Keratinocyte (primary cell): Measurements from ENCODE around the gene EML1. TPM values are rescaled to one million over a fixed set of nuclear protein-coding genes. Genes with fewer than 3 reads are reported as not detected.

Experiments
- DNase-seq: peaks from one replicate; pipeline ENCODE4 v3.0.0-alpha.2; 2011; ENCODE audit warnings: low read depth, missing footprints, low spot score
- FAIRE-seq: peaks from 2 replicates; lab custom pipeline; 2011; peaks lifted over from hg19 to GRCh38; lab: Jason Lieb, UNC
- H2AFZ ChIP-seq: 2 replicates; pipeline ENCODE4 v1.6.0; 2012; ENCODE audit warnings: low read length, control low read depth, inconsistent platforms; ENCODE audit not compliant: control insufficient read depth
- H3K27ac ChIP-seq: 2 replicates; pipeline ENCODE4 v1.5.1; 2011; ENCODE audit warnings: low read length; ENCODE audit not compliant: control insufficient read depth, insufficient read depth
- H3K27me3 ChIP-seq: 3 replicates; pipeline ENCODE4 v1.6.0; 2011; ENCODE audit warnings: low read length; ENCODE audit not compliant: control insufficient read depth, insufficient read depth; ENCODE audit errors: extremely low read depth
- H3K36me3 ChIP-seq, 2 experiments: 2 replicates in 1 of 2; 3 replicates in 1 of 2; pipeline ENCODE4 v1.5.1; 2011; ENCODE audit warnings: low read length in 2 of 2, mild to moderate bottlenecking in 1 of 2; ENCODE audit not compliant: control insufficient read depth in 2 of 2, insufficient read depth in 2 of 2; ENCODE audit errors: extremely low read depth in 1 of 2
- H3K4me1 ChIP-seq: 3 replicates; pipeline ENCODE4 v1.5.1; 2011; ENCODE audit warnings: low read length; ENCODE audit not compliant: control insufficient read depth, insufficient read depth; ENCODE audit errors: extremely low read depth
- H3K4me2 ChIP-seq: 3 replicates; pipeline ENCODE4 v1.6.0; 2011; ENCODE audit warnings: low read depth, low read length; ENCODE audit not compliant: control insufficient read depth, insufficient read depth; ENCODE audit errors: extremely low read depth
- H3K4me3 ChIP-seq, 3 experiments: fragments of 200-600 bp in 1 of 3; sonication (generic) in 1 of 3; 2 replicates in 2 of 3; 3 replicates in 1 of 3; pipeline ENCODE4 v1.5.1; 2011 to 2016; ENCODE audit warnings: low read length in 3 of 3, mild to moderate bottlenecking in 3 of 3, control low read depth in 2 of 3, inconsistent platforms in 1 of 3, low read depth in 1 of 3, mixed read lengths in 1 of 3, mixed run types in 1 of 3, moderate library complexity in 1 of 3; ENCODE audit not compliant: control insufficient read depth in 2 of 3, insufficient read depth in 2 of 3; ENCODE audit errors: extremely low read depth in 1 of 3
- H3K79me2 ChIP-seq: 2 replicates; pipeline ENCODE4 v1.6.0; 2012; ENCODE audit warnings: low read length; ENCODE audit not compliant: control insufficient read depth, insufficient read depth
- H3K9ac ChIP-seq: 3 replicates; pipeline ENCODE4 v1.6.0; 2011; ENCODE audit warnings: low read length; ENCODE audit not compliant: control insufficient read depth, insufficient read depth; ENCODE audit errors: extremely low read depth
- H3K9me1 ChIP-seq: 3 replicates; pipeline ENCODE4 v1.6.0; 2011; ENCODE audit warnings: low read length; ENCODE audit not compliant: control insufficient read depth, insufficient read depth; ENCODE audit errors: extremely low read depth
- H3K9me3 ChIP-seq: 2 replicates; pipeline ENCODE4 v1.5.1; 2012; ENCODE audit warnings: low read depth, low read length; ENCODE audit not compliant: control insufficient read depth
- H4K20me1 ChIP-seq: 3 replicates; pipeline ENCODE4 v1.6.0; 2011; ENCODE audit warnings: low read length; ENCODE audit not compliant: control insufficient read depth, insufficient read depth; ENCODE audit errors: extremely low read depth
- EZH2 ChIP-seq: IDR thresholded peaks from one replicate; pipeline ENCODE4 v1.6.1; 2012; ENCODE audit warnings: inconsistent platforms, mild to moderate bottlenecking, low read length, moderate library complexity
- dilution Hi-C: fragments of 300-500 bp; cut with MboI; formaldehyde crosslinking; loops from one replicate; pipeline ENCODE4 v1.7.0; 2020; ENCODE audit warnings: low sequenced_read_pairs; ENCODE audit not compliant: extremely low pct_ligation_motif_present
- polyA plus RNA-seq, 5 experiments: library from polyadenylated mRNA; depleted of rRNA in 3 of 5; stranded (reverse) in 3 of 5; stranded (forward) in 1 of 5; unstranded in 1 of 5; fragments of >200 nt; gene quantifications; 1 replicate in 1 of 5; 2 replicates in 3 of 5; 3 replicates in 1 of 5; pipeline versions ENCODE4 v1.2.1 to v1.2.3, GENCODE V29; 2011 to 2012; ENCODE audit warnings: missing spikeins in 2 of 5, low read depth in 1 of 5, low replicate concordance in 1 of 5
- TF ChIP-seq, protein P1 (sequence below), 3 experiments: IDR thresholded peaks in 1 of 3; conservative IDR thresholded peaks in 1 of 3; optimal IDR thresholded peaks in 1 of 3; 2 replicates in 2 of 3; 3 replicates in 1 of 3; pipeline versions ENCODE3 to v1.5.1; 2011; ENCODE audit warnings: low read length in 3 of 3, mild to moderate bottlenecking in 3 of 3, moderate library complexity in 2 of 3, control low read depth in 1 of 3, inconsistent platforms in 1 of 3; ENCODE audit not compliant: insufficient read depth in 2 of 3; ENCODE audit errors: extremely low read depth in 1 of 3

The EML1 gene
- polyA plus RNA-seq, 1 donor (not counting 4 experiments of a cell fraction or from before 2014, with no cell fraction given), result 0.84 TPM

DNA sequence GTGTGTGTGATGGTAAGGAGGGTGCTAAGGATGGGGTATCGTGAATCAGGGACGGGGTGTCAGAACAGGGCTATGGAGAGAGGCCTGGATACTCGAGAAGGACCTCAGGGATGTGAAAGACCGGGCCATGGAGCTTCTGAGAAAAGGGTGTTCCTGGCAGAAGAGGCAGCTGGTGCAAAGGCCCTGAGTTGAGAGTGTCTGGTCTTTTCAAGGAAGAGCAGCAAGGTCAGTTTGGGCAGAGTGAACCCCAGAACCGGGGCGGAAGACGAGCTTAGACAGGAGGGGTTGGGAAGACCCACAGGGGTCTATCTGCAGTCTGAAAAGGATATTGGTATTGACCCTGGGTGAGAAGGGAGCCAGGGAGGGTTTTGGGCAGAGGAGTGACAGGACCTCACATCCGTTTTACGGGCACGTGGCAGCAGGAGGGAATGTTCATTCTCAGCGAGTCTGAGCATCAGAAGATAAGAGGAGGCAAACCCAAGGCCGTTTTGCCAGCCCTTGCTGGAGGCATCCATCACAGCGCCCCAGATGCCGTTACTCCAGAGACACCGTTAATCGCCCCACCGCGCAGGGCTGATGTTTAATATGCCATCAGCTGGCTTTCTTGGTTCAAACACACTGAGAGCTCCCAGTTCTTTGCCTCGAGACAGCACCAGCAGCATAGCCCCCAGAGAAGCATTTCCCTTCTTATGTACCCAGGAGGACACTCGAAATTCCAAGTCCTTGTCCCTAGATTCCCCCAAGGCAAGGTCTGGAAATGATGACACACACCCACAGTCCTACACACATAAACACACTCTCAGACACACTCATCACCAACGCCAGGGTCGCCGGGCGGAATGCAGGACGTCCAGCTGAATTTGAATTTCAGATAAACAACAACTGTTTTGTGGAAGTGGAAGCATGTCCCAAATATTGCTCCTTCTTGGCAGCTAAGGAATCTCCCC, 41.4 kb upstream of the EML1 start:
- no peak overlapping the region for H2AFZ ChIP-seq
- DNase-seq, result no peak
- no peaks in the 10 kb centered on the region for H3K9me3 ChIP-seq
- dilution Hi-C loops, result no loop called here
- H3K4me1 ChIP-seq, result peaks cover 38% of the 10 kb centered on the region
- peak overlapping the region; percentile 62 for H3K9ac ChIP-seq
- no peak overlapping the region for H3K4me3 ChIP-seq
- H3K4me2 ChIP-seq, result peak overlapping the region; percentile 70
- H3K36me3 ChIP-seq, result no peaks in the 10 kb centered on the region
- H3K9me1 ChIP-seq, result no peaks in the 10 kb centered on the region
- no peaks in the 10 kb centered on the region for H4K20me1 ChIP-seq
- no peak overlapping the region for H3K27ac ChIP-seq
- no peaks in the 10 kb centered on the region for H3K79me2 ChIP-seq
- FAIRE-seq, result no peak
- TF ChIP-seq, protein P1, sequence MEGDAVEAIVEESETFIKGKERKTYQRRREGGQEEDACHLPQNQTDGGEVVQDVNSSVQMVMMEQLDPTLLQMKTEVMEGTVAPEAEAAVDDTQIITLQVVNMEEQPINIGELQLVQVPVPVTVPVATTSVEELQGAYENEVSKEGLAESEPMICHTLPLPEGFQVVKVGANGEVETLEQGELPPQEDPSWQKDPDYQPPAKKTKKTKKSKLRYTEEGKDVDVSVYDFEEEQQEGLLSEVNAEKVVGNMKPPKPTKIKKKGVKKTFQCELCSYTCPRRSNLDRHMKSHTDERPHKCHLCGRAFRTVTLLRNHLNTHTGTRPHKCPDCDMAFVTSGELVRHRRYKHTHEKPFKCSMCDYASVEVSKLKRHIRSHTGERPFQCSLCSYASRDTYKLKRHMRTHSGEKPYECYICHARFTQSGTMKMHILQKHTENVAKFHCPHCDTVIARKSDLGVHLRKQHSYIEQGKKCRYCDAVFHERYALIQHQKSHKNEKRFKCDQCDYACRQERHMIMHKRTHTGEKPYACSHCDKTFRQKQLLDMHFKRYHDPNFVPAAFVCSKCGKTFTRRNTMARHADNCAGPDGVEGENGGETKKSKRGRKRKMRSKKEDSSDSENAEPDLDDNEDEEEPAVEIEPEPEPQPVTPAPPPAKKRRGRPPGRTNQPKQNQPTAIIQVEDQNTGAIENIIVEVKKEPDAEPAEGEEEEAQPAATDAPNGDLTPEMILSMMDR (optimal IDR thresholded peaks at IDR 0.05 in 1 of 3, IDR thresholded peaks at IDR 0.05 in 1 of 3, conservative IDR thresholded peaks at IDR 0.05 in 1 of 3; ENCODE audit: extremely low read depth in 1 of 3, insufficient read depth in 2 of 3, low read length in 3 of 3), result no peak
- TF ChIP-seq EZH2, result no peak
- peaks cover 9% of the 10 kb centered on the region for H3K27me3 ChIP-seq

DNA sequence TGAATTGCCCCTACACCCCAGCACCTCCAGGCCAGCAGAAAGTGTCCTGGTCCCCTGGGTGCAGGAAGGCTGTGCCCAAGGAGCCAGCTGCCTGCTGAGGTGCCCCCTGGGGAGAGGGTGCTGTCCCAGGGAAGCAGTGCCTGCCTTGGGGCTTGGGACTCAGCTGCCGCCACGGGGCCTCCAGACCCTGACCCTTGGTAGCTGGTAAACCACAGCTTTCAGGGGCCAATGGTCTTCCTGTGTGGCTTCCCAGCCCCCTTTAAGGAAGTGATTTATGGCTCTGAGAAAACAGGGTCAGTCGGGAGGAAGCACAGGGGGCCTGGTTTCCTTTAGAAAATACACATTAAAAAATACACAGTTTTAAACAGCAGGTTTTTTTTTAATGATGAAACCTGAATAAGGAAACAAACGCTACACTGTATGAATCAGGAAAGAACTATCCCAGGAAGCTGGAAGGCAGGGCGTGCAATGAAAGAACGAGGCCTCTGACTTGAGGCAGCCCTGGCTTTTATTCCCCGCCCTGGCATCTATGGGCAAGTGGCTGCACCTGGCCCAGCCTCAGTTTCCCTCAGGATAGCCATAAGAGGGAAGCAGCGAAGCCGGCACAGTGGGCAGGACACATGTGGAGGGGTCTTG, 40.6 kb upstream of the EML1 start:
- no peaks in the 10 kb centered on the region for H3K36me3 ChIP-seq
- peak overlapping the region; percentile 64 for H2AFZ ChIP-seq
- H3K4me1 ChIP-seq, result peaks cover 43% of the 10 kb centered on the region
- H3K4me2 ChIP-seq, result peak overlapping the region; percentile 70
- FAIRE-seq (peak; percentile 79), DNase-seq (no peak)
- dilution Hi-C loops, result no loop called here
- peak overlapping the region; percentile 62 for H3K9ac ChIP-seq
- H3K4me3 ChIP-seq, result no peak overlapping the region
- TF ChIP-seq, protein P1 (optimal IDR thresholded peaks at IDR 0.05 in 1 of 3, IDR thresholded peaks at IDR 0.05 in 1 of 3, conservative IDR thresholded peaks at IDR 0.05 in 1 of 3; ENCODE audit: extremely low read depth in 1 of 3, insufficient read depth in 2 of 3, low read length in 3 of 3), result no peak
- H3K9me1 ChIP-seq, result no peaks in the 10 kb centered on the region
- no peaks in the 10 kb centered on the region for H3K79me2 ChIP-seq
- H3K27me3 ChIP-seq, result peaks cover 9% of the 10 kb centered on the region
- H3K27ac ChIP-seq, result peak overlapping the region; percentile 58
- H3K9me3 ChIP-seq, result no peaks in the 10 kb centered on the region
- H4K20me1 ChIP-seq, result no peaks in the 10 kb centered on the region
